DMS 273 (cell line): ENCODE data around the gene UMOD.
"Not testable (repeated sequence)": the region's sequence is repeated elsewhere in the genome, so short reads cannot be mapped to it uniquely, and the experiment has no call there.

Experiments used
- DNase-seq: peaks from one replicate; lab custom pipeline; 2025; ENCODE audit not compliant: unreplicated experiment; lab: John Stamatoyannopoulos, UW

Gene UMOD

DNA sequence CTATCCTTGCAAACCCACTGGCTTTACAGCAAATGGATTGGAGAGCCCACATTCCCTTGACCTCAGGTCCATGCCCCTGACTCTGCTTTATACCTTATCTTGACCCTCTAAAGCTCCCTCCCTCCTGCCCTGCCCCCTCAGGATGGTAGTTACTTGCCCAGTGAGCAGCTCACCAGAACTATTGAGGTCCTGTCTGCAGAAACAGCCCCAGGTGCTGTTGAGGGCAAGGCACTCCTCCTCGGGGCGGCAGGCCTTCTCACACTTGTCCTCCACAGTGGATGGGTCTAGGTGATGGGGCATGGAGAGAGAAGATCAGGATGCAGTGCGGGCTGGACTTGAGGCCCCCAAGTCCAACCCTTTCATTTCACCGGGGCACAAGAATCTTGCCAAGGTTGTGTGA is 29.8 kb downstream of the UMOD start:
- DNase-seq: no peak

DNA sequence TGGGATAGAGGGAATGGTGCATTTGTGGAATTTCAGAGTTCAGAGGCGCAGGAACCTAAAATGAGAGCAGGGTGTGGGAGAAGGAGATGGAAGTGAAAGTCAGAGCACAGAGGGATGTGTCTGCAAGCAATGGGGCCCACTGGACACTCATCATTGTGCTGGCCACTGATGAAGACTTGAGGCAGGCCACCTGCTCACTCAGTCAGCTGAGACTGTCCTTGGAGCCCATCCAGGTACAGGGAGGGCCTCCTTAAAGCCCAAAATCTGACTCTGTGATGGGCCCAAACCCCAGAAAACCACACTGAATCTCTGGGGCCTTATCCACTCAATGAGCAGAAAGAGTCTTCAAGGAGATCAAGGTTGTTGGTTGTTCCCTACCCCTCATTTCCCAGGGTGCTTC is 30.8 kb downstream of the UMOD start:
- no peak for DNase-seq

DNA sequence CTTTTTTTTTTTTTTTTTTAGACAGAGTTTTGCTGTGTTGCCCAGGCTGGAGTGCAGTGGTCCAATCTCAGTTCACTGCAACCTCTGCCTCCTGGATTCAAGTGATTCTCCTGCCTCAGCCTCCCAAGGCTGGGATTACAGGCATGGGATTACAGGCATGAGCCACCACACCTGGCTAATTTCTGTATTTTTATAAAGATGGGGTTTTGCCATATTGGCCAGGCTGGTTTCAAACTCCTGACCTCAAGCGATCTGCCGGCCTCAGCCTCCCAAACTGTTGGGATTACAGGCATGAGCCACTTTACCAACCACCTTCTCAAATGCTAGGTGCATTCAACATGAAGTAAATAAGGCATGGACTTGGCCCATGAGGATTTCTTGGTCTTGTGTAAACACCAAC is 31.5 kb downstream of the UMOD start:
- DNase-seq: not testable (repeated sequence)

DNA sequence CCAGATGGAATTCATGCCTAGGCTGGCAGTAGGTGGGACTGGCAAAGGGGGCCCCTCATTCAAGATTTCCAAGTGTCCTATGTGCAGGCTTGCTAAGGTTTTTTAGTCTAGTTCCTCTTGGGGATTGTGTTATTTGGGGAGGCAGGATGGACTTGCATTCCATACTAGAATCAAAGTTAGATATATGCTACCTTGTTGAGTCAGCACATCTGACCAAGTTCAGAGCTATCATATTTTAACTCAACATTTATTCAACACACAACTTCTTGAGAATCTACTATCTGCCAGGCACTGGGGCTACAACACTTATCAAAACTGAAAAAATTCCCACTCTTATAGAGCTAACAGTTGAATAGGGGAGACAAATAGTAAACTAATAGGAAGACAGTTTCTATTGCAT is 31.9 kb downstream of the UMOD start:
- DNase-seq: no peak

DNA sequence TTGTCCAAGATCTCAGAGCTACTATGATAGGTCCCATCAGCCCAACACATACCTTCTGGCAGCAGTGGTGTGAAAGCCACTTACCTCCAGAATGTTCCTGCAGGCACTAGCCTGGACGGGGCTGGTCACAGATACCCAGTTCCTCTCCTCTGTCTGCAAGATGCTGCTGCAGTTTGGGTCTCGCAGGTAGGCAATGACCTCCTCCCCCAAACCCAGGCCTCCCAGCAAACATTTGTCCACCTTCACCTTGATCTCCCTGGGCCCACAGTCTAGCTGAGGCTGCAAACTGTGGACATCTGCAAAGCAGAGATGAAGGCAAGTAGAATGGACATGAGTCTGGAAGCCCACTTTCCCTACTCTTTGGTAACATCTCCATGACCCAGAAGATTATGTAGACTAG is 32.3 kb downstream of the UMOD start:
- DNase-seq: no peak

DNA sequence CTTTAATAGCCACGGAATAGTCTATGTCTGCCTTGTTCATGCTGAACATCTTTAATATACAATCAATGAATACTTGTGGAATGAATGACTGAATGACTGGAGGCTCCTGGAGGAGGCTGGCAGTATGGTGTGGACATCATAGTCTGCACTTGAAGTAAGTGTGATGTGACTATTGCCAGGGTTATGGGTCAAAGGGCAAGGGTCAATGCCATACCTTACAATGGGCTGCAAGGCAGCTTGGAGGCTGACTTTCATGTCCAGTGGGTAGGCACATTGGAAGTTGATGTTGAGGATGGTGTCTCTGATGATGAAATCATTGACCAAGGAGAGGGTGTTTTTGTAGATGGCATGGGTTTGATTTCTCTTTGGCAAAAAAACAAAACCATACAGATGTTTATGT is 33.1 kb downstream of the UMOD start:
- DNase-seq: no peak

DNA sequence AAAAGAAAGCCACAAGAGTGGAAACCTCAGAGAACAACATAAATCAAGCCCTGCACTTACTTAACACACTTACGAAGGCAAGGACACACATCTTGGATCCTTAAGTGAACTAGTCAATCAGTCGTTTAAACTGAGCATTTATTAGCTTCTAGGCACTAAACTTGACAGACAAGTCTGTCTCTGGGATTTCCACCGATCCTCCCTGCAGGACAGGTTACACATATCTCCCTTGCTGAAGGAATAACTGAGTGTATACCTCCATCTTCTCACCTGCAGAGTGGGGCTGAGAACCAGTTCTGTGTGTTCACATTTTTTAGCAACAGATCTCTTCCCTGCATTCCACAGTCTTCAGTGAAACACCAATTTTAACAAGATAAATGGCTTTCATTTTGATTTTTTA is 34.1 kb downstream of the UMOD start:
- DNase-seq: no peak

DNA sequence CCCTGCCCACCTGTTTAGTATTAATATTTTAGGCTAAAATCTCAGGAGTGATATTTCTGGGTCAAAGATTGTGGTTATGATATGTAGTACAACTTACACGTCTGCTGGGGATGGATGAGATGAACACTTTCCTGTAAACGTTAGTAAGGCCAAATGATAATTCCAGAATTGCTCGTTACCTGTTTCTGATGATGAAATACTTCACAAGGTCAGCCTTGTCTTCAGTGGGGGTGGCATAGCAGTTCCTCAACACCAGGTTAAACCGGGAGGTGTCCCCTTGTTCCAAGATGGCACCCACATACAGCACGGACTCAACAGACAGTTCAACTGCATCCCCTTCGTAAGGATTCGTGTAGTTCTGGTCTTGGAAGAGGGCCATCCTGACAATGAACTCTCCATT is 34.5 kb downstream of the UMOD start:
- no peak for DNase-seq

DNA sequence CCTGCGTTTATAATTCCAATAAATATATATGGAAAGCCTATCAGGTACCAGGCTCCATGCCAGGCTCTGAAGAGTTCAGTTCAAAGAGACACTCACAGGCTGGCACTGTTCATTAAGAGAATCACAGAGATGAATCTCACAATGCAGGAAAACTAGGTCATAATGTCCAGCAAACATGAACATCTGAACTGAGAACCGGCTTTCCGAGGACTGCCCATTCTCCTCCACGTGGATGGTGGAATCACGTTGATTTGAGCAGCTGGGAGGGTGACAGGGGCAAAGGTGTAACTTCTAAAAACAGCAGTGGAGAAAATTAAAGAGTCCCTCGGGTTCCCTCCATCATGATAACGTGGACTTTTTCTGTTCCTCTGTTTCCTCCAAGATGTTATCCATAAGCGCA is 35.4 kb downstream of the UMOD start:
- DNase-seq: no peak

DNA sequence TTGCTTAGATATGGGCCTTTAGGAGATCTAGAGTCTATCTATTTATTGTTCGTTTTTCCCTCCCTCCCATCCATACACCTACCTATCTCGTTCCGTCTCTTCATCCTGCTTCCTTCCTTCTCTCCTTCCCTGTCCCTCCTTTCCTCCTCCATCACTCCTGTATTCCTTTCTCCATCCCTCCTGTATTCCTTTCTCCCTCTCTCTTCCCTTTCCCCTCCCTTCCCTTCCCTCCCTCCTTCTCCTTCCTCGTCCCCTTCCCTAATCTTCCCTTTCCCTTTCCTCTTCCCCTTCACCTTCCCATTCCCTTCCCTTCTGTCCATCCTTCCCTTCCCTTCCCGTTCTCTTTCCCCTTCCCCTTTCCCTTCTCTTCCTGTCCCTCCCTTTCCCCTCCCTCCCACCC is 35.8 kb downstream of the UMOD start:
- DNase-seq: no peak

DNA sequence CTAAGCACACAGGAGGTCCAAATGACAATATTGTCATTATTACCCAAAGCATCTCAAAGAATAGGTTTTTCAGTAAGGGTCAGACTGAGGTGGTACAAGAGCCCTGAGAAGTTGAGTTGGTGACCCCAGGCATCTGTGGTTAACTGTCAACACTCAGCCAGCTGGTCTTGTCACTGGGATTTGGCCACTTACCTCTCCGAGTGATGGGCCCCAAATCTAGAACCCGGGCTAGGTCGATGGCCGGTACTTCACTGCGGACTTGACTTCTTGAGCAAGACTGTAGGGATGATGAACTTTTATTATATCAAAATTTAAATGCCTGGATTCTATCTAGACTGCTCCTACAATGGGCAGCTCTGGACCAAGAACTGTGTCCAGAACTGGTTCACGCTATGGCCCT is 36.8 kb downstream of the UMOD start:
- DNase-seq: no peak

DNA sequence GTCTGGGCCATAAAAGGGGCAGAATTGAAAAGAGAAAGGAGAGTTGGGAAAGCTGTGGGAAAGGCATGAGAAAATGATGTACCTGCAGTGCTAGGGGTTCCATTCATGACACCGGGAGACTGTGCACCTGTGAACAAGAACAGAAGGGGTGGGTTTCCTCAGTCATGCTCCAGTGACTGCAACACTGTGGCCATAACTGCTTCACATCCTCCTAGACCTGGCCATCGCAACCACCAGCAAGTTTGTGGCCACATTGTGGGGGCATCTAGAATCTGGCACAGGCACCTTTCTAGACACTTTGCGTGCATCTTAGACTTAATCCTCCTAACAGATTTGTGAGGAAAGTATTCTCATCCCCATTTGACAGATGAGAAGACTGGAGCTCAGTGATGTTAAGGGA is 37.9 kb downstream of the UMOD start:
- DNase-seq: no peak

DNA sequence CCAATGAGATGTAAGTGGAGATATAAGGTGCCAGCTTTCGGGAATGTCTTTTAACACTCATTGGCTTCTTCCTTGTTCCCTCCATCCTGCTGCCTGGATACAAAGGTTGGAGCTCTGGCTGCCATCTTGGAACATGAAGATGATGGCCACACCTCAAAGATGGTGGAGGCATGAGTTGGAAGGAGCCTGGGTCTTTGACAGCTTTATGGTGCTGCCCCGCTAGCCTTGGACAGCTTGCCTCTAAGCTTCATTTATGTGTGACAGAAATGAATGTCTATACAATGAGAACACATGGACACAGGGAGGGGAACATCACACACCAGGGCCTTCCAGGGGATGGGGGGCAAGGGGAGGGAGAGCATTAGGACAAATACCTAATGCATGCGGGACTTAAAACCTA is 38.8 kb downstream of the UMOD start:
- no peak for DNase-seq

DNA sequence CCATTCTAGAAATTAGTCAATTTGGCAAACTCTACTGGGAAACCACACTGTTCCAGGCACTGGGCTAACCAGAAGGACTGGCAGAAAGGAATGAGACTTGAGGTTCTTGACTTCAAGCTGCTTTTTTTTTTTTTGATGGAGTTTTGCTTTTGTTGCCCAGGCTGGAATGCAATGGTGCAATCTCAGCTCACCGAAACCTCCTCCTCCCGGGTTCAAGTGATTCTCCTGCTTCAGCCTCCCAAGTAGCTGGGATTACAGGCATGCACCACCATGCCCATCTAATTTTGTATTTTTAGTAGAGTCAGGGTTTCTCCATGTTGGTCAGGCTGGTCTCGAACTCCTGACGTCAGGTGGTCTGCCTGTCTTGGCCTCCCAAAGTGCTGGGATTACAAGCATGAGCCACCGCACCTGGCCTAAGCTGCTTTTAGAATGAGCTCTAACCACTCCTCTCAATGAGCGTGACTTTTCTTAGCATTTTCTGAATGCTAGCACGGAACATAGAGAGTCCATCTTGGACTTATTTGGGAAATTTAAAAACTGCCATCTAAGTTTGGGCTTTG is 39.9 kb downstream of the UMOD start:
- DNase-seq: not testable (repeated sequence)

DNA sequence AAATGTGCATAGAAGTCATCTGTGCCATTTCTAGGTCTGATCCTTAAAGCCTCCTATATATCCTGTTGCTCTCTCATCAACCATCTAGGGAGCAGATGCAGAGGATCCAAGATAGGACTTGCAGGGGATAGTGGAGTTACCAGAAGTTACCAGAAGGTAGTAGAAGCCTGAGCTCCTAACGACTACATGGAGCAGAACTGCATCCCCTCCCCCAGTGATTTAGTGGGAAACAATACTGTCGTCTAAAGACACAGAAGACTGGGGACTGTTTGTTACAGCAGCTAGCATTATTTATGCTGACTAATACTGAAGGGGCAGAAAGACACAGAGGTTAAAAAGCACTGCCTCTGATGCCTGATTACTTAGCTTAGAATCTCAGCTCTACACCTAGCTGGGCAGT is 41.0 kb downstream of the UMOD start:
- DNase-seq: no peak

DNA sequence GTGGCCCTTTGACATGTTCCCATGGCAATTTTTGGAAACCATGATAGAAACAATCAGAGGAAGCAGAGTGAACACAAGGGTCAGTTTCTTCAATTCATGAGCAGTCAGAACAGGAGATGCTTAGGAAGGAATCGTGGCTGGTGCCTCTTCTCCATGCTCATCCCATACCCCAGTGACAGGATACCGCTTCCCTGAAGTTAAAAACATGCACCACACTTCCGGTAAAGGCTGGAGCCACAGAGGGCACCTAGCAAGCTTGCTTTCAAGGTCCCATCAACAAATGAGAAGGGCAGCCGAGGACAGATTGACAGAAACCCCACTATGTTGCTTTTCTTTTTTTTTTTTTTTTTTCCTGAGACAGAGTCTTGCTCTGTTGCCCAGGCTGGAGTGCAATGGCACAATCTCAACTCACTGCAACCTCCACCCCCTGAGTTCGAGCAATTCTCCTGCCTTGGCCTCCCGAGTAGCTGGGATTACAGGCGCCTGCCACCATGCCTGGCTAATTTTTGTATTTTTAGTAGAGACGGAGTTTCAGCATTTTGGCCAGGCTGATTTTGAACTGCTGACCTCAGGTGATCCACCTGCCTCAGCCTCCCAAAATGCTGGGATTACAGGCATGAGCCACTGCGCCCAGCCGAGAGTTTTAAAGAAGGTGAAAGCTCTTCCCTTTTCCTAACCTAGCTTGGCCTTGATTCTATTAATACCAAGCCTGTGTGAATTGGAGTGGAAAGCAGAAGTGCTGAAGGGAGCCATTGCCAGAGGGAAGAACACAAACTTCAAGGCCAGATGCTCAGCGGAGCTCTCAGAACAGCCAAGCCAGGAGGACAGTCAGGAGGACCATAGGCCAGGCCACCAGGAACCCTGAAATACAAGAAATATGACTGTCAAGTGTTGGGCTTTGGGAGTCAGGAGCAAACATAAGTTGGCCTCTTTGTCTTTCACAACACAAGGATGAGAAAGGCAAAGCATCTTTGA is 41.8 kb downstream of the UMOD start:
- DNase-seq: no peak

DNA sequence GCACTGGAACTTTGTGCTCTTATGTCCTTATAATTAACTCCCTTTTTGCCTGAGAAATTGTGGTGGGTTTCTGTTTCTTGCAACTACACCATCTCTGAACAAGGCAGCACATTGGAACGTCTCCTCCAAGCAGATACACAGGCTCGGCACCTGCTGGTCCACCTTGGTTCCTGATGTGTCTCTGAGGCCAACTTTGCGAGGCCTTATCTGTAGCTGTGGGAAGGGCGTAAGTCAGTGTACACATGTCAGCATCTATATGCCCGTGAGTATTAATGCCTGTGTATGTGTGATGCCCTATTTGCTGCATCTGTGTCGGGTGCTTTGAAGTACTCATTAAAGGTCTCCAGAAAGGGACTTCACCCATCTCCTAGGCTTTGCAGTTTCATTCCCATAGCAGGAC is 42.7 kb downstream of the UMOD start:
- no peak for DNase-seq

DNA sequence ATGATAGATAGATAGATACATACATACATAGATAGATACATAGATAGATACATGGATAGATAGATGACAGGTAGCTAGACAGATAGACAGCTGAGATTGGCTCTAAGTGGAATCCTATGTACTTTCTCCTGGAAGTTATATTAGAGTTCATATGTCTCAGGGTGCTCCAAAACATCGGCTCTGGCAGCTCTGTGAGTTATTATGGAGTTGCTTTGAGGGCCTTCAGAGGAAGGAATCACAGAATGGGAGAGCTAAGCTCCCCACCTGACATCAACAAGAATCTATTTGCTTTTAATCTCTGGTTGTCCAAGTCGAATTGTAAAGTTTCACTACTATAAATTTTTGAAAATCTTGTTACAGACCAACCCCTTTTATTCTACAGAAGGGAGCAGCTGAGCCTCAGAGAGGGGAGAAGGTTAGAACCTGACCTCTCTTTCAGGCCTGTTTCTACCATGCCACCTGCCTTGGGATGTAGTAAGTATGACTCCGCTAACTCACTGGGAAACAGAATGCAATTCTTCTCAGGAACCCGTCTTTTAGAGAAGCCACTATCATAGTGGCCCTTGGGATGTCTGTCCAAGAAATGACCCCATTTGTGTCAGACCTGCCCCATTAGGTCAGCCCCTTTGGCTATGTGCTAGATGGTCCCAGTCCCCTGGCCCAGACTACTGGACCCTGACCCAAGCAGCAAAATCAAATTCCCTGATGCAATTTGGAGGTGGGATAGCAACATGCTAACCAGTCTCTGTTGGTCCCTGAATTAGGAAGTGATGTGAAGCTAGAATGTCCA is 43.5 kb downstream of the UMOD start:
- DNase-seq: no peak

DNA sequence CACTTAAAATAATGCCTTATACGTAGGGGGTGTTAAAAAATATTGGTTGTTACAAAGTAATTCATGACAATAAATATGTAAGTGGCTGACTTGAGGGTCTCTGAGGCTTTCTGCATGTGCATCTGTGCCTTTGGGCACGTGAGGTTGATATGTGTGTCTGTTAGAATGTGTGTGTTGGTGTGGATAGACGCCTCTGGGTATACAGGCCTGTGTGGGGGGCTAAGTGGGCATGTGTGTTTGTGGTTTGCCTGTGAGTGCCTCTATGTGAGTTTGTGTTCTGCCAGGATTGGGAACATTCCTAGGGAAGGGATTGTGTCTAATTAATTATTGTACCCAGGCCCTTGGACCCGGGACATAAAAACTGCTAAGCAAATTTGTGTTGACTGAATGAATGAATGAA is 44.2 kb downstream of the UMOD start:
- no peak for DNase-seq

DNA sequence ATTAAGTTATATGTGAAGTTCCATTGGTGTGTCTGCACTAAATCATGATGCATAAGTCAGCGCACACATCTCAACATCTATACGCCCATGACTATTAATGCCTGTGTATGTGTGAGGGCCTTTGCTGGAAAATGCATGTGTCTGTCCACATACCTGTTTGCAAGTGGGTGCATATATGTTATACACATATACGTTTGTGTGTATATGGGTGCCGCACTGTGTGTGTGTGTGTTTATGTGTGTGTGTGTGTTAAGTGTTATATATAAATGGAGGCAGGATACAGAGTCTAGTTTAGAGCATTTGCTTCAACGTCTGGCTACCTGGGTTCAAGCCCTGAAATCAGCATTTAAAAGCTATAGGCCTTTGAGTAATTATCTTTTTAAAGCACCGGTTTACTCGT is 44.7 kb downstream of the UMOD start:
- no peak for DNase-seq

DNA sequence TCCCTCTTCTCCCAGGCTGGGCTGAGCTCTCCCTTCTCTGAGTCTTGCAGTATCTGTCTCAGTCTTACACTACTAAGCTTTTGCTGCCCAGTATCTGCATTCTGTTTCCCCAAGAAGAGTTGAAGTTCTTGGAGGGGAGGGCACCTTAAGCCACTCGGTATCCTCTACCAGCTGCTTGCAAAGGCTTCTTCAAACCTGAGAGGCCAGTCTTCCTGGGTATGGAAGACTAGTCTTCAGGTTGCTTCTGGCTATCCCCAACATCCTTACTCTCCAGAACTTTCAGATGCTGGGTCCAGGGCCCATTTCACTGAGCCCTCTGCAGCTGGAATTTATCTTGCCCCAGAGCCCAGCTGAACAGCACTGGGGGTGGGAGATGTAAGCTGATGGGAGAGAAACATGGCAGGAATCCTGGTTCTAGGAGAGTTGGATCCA is 45.3 kb downstream of the UMOD start:
- DNase-seq: no peak

DNA sequence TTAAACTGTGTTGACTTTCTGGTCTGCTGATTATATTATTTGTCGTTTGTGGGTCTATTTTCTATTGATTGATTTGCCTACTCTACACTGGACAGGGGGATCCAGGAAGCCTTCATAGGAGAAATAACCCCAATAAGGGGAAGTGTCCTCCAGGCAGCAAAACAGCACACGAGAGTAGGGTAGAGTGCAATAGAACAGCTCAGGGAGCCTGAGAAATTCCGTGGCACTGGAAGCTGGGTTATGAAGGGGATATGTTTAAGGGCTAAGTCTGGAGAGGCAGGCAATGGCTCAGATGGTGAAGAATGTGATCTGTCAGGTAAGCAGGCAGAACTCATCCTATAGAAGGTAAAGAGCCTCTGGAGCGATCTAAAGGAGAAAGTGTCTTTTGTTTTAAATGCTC is 46.1 kb downstream of the UMOD start:
- DNase-seq: no peak
